Fibroblast of villous mesenchyme (primary cell): Measurements from ENCODE around the gene SLC17A1. TPM values are rescaled to one million over a fixed set of nuclear protein-coding genes. Genes with fewer than 3 reads are reported as not detected.

Experiments used
- DNase-seq: peaks from one replicate; pipeline ENCODE4 v3.0.0-alpha.2; 2010; ENCODE audit warnings: low read depth
- H3K4me3 ChIP-seq: 2 replicates; pipeline ENCODE4 v1.5.1; 2011; ENCODE audit warnings: low read depth, mild to moderate bottlenecking, low read length
- CTCF ChIP-seq: IDR thresholded peaks from 2 replicates; pipeline ENCODE4 v1.5.1; 2012; ENCODE audit warnings: low read depth, mild to moderate bottlenecking, low read length; ENCODE audit not compliant: insufficient read depth
- total RNA-seq: library from RNA; depleted of rRNA; stranded (reverse); fragments of >200 nt; gene quantifications from 2 replicates; pipeline ENCODE4 v1.2.3, GENCODE V29; 2012

Gene SLC17A1
- total RNA-seq, 1 donor: not detected

- no peak for DNase-seq
- H3K4me3 ChIP-seq: no peak within 1 kb of the TSS
- no peak for TF ChIP-seq CTCF
These were observed 42.3 kb upstream of the SLC17A1 start, which contains the start of gene SLC17A3 for GRCh38 chr6:25874118-25874517. SLC17A3 (minus strand) TSS chr6:25874243; CDS start chr6:25868387, 5,856 bp downstream.

GRCh38 chr6:25872814-25873213 lies 41.0 kb upstream of the SLC17A1 start:
- DNase-seq: no peak
- no peak overlapping the region for H3K4me3 ChIP-seq
- TF ChIP-seq CTCF: no peak

- no peak overlapping the region for H3K4me3 ChIP-seq
- no peak for TF ChIP-seq CTCF
- no peak for DNase-seq
These were observed 38.0 kb upstream of the SLC17A1 start for GRCh38 chr6:25869840-25870239.

- H3K4me3 ChIP-seq: no peak overlapping the region
- DNase-seq: no peak
- no peak for TF ChIP-seq CTCF
These were observed 36.8 kb upstream of the SLC17A1 start for GRCh38 chr6:25868436-25869183.

GRCh38 chr6:25866011-25866410 lies 34.2 kb upstream of the SLC17A1 start:
- TF ChIP-seq CTCF: no peak
- no peak overlapping the region for H3K4me3 ChIP-seq
- no peak for DNase-seq

- no peak for TF ChIP-seq CTCF
- no peak for DNase-seq
- no peak overlapping the region for H3K4me3 ChIP-seq
These were observed 31.5 kb upstream of the SLC17A1 start for GRCh38 chr6:25863360-25863759.

- no peak overlapping the region for H3K4me3 ChIP-seq
- TF ChIP-seq CTCF: no peak
- no peak for DNase-seq
These were observed 30.3 kb upstream of the SLC17A1 start for GRCh38 chr6:25862199-25862598.
